NCI-H1436 (cell line): Measurements from ENCODE around the gene RAB11FIP4.
A peak's percentile ranks its signal among the peaks of the same experiment; 100 is the strongest.

Source experiments
- DNase-seq: peaks from one replicate; lab custom pipeline; 2025; lab: John Stamatoyannopoulos, UW

Gene RAB11FIP4

GRCh38 chr17:31411707-31412285, 20.3 kb downstream of the RAB11FIP4 start:
- no peak for DNase-seq

GRCh38 chr17:31412511-31412910, 21.0 kb downstream of the RAB11FIP4 start:
- DNase-seq = no peak

- DNase-seq = no peak
Measured at GRCh38 chr17:31413081-31413799, 21.8 kb downstream of the RAB11FIP4 start.

- no peak for DNase-seq
Measured at GRCh38 chr17:31413874-31414549, 22.5 kb downstream of the RAB11FIP4 start.

GRCh38 chr17:31414550-31414918, 23.1 kb downstream of the RAB11FIP4 start:
- no peak for DNase-seq

DNA sequence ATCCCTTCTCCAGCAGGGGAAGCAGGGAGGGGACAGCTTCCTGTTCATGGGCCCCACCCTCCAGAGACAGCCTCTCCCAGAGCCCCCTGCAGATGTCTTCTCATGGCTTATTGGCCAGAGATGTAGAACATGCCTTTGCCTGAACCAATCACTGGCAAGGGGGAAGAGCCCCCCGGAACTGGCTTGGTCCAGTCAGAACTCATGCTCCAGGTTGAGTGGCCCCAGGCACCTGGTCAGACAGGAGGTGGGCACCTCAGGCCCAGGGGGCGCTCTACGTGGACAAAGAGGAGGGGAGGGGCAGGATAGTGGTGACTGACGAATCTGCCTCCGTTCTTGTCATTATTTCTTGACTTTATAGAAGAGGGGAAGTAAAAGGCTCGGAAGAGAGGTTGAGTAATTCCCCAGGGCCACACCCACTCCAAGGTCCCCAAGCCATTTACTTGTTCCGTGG, 23.6 kb downstream of the RAB11FIP4 start:
- DNase-seq = no peak

DNA sequence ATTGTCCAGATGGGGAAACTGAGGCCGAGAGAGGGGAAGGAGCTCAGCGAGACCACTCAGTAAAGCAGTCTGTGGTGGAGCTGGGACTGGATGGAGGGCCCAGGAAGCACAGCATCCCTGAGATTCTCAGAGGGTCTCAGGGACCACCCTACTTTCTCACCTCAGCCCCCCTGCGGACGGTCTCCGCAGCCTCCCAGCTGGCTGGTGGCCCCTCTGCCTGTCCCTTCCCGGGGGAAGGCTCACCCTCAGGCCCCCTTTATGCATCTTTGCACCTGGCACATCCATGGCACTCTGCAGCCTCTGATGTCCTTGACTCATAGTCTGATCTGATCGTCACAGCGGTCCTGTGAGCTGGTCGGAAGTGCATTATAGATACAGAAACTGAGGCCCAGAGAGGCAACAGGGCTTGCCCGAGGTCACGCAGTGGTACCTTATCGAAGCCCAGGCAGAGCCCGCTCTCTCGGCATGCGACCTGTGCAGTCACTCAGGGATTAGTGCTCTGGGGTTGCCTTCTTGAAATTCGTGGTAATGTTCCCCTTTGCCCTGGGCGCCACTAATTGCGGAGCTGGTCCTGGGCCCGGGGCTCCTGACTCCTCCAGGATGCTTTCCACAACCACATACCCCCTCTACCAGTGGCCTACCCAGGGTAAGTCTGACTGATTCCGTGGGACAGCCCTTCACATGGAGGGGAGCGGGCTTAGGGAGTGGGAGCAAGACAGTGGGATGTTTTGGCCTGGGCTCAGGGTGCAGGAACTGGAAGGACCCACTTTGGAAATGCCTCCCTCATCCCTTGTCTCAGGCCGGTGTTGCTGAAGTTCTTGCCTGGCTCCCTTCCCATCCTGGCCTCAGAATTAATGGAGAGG, 24.4 kb downstream of the RAB11FIP4 start:
- no peak for DNase-seq

- no peak for DNase-seq
Measured at GRCh38 chr17:31416503-31416923, 25.0 kb downstream of the RAB11FIP4 start.

- DNase-seq = no peak
Measured at GRCh38 chr17:31417051-31417792, 25.7 kb downstream of the RAB11FIP4 start.

DNA sequence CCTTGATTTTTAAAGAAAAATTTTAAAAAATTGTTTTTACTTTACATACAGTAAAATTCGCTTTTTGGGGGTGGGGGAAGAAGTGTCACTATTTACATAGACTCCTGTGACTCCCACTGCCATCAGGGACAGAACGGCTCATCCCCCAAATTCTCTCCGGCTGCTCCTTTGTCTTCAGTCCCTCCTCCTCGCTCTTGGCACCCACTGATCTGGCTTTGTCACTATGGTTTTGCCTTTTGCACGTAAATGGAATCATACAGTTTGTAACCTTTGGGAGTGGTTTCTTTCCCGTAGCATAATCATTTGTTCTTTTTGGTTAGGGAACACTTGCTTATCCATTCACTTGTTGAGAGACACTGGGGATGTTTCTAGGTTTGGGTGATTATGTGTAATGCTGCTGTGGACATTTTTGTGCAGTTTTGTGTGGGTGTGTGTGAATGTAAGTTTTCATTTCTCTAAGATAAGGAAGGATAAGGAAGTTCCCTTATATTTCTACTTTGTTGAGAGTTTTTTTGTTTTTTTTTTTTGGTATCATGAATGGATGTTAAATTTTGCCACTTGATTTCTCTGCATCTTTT, 27.4 kb downstream of the RAB11FIP4 start:
- no peak for DNase-seq

GRCh38 chr17:31422443-31422842, 31.0 kb downstream of the RAB11FIP4 start:
- no peak for DNase-seq

DNA sequence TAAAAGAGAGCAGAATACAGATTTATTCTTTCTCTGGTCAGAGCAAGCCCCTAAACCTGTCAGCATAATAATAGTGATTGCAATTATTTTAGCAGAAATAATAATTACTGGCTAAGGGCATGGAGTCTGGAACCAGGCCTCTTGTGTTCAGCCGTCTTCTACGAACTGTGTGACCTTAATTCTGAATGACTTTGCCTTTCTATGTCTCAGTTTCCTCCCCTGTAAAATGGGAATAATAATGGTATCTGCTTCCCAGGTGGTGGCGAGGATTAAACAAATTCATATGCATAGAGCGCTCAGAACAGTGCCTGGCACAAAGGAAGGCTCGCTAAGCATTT, 33.4 kb downstream of the RAB11FIP4 start:
- no peak for DNase-seq

DNA sequence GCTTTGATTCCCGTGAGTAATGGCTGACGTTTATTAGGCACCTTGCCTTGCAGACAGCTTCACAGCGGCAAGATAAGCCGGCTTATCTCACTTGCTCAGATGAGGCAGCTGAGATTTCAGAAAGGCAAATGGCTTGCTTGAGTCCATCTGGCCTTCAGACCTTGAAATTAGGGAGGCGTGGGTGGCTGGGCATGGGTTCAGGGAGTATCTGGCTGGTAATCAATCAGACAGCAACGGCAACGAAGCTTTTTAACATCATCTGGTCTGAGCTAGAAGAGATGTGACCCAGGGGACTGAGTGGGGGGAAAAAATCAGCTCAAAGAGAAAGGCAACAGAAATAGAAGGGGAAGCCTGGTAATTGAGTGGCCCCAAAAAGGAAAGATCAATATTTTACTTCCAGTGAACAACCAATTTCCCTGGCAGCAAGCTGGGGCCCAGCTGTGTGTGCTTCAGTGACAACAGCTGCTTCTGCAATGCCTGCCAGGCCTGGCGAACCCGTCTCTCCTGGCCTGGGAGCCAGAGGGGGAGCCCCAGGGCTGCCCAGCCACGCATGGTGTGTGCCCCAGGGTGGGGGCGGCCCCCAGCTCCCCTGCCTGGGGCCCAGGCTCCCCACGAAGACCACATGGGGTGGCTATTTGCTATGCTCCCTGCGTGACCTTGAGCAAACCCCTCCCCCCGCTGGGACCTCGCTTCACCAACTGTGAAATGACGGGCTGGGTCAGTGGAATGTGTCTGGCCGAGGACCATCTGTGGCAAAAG, 34.0 kb downstream of the RAB11FIP4 start:
- peak; percentile 2 for DNase-seq

DNA sequence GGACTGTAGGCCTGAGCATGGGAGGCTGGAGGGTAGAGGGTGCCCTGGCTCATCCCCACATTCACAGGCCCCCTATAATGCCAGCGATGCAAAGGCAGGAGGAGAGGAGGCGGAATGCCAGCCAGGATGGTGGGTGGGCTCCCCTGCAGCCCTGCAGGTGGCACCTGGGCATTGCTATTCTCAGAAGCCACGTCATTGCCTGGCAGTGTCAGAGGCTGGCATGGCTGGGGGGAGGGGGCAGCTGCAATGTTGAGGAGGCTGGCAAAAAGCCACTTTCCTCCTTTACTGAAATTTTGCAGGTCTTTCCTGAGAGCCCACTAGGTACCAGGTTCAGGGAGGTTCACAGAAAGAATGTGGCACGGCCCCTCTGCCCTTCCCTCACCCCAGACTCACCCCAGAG, 36.2 kb downstream of the RAB11FIP4 start:
- DNase-seq = no peak

GRCh38 chr17:31428111-31428510, 36.6 kb downstream of the RAB11FIP4 start:
- DNase-seq = no peak

GRCh38 chr17:31428512-31428911, 37.0 kb downstream of the RAB11FIP4 start:
- no peak for DNase-seq

- DNase-seq = peak; percentile 16
Measured at GRCh38 chr17:31431098-31431851, 39.8 kb downstream of the RAB11FIP4 start.

DNA sequence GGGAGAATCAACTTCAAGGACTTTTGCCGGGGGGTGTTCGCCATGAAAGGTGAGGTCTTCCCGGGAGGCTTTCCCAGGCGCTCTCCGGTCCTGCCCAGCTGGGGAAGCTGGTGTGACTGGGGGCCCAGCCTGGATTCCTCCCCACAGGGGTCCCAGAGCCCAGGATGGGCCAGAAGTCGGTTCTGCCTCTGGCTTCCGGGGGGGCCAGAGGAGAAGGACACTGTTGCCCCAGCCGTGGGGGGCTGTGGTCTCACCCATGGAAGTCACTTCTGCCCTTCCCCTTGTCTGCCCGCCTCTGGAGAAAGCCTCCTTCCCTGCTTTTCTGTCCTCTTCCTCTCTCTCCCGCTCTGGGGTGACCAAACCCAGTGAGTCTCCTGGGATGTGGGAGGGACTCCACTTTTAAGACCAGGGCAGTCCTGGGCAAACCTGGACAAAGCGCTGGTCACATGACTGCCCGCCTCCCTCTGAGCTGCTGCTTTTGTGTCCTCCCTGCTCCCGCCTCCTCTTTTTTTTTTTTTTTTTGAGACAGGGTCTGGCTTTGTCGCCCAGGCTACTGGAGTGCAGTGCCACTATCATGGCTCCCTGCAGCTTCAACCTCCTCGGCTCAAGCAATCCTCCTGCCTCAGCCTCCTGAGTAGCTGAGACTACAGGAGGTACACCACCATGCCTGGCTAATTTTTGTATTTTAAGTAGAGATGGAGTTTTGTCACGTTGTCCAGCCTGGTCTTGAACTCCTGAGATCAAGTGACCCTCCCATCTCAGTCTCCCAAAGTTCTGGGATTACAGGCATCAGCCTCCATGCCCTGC, 40.6 kb downstream of the RAB11FIP4 start:
- peak; percentile 1 for DNase-seq
